ENCODE measurements around the gene CAVIN1. TPM values are rescaled to one million over a fixed set of nuclear protein-coding genes. Genes with fewer than 3 reads are reported as not detected.
"Not testable (repeated sequence)": the region's sequence is repeated elsewhere in the genome, so short reads cannot be mapped to it uniquely, and the experiment has no call there.

CAVIN1 gene
- total RNA-seq, 1 experiment from 2014 or later: 135 TPM

GRCh38 chr17:42378959-42379594 lies 44.0 kb downstream of the CAVIN1 start:
- no peak for DNase-seq (ENCODE audit: low read depth)

- DNase-seq (ENCODE audit: low read depth): no peak
Measured at GRCh38 chr17:42378359-42378958, 44.6 kb downstream of the CAVIN1 start.

DNA sequence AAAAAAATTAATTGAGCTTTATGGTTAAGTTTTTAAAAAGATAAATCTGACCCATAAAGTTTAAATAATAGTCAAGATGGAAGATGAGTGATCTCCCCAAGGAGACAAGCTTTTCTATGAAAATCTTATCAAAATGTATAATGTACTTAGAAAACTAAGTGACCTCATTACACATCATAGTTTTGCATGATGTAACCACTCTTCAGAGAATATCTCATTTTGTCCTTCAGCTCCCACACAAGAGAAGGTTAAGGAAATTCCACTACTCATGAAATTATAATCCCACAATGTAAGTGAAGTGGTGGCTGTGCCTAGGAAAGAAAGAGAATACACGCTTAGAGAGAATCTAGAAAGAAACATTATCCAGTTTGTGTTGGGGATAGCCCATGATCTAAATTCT lies 49.2 kb downstream of the CAVIN1 start:
- DNase-seq (ENCODE audit: low read depth): no peak

- no peak for DNase-seq (ENCODE audit: low read depth)
Measured at GRCh38 chr17:42372142-42372541, 50.9 kb downstream of the CAVIN1 start.

GRCh38 chr17:42368797-42369561 lies 54.1 kb downstream of the CAVIN1 start:
- not testable (repeated sequence) for DNase-seq (ENCODE audit: low read depth)

GRCh38 chr17:42368310-42368709 lies 54.7 kb downstream of the CAVIN1 start:
- not testable (repeated sequence) for DNase-seq (ENCODE audit: low read depth)

- not testable (repeated sequence) for DNase-seq (ENCODE audit: low read depth)
Measured at GRCh38 chr17:42366176-42367023, 56.7 kb downstream of the CAVIN1 start.

- peak; percentile 86 for DNase-seq (ENCODE audit: low read depth)
Measured at GRCh38 chr17:42365136-42365535, 57.9 kb downstream of the CAVIN1 start.

DNA sequence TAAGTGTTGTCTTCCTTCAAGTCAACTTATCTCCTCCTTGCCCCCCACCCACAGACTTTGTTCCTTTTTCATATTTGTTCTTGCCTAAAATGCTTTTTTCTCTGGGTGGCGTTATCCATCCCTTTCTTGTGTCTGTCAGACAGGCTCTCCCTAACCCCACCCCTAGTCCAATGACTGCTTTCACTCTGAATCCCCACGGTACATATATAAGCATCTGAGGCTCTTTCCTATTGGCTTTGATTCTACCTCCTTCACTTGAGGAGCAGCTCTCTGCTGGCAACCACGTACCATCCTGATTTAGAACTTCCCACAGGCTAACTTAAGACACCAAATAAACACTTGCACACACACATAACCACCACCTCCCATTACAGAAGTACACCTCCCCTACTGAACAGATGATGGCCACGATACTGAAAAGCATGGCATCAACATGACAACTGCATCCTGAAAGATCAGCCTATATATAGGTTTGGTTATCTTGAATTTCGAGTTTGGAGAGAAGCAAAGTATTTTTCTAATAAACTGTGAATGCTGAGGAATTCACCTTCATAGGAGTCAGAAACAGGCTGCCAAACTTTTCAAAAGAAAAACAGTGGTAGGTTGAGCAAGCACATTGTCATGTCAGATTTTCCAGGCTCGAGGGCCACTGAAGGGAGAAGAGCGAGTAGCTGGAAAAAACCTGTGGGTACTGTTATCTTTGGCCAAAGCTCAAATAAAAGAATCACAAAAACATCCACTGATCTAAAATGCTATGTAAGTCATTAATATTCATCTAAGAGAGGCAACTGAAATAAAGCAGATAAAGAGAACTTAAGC lies 59.1 kb downstream of the CAVIN1 start:
- peak; percentile 11 for DNase-seq (ENCODE audit: low read depth)

GRCh38 chr17:42363231-42363630 lies 59.8 kb downstream of the CAVIN1 start:
- no peak for DNase-seq (ENCODE audit: low read depth)

DNA sequence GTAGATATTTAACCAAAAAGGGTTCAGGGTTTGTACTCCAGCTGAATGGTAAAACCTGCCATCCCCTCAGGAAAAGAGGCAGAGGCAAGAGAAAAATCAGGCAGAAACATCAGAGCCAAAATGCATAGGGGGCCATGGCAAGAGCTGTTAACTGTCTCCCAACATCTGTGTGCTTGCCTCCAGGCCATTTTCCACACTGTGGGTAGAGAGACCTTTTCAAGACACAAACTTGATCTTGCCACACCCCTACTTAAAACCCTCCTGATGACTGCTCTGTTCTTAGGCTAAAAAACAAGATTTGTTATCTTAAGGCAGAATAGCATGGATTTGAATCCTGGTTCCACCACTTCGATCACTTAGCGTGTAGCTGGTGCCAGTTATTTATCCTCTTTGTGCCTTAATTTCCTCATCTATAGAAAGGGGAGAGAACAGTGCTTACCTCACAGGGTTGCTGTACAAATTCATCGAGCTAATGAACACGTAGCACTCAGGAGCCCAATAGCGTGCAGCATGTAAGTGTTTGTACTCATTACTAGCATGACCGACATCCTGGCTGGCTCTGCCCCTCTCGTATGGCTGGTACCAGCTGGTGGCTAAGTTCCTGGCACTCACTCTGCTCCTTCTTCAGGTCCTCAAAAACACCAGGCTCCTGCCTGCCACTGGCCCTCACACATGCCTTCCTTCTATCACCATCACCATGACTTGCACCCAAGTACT lies 60.7 kb downstream of the CAVIN1 start:
- peak; percentile 84 for DNase-seq (ENCODE audit: low read depth)

GRCh38 chr17:42361781-42362186 lies 61.3 kb downstream of the CAVIN1 start:
- DNase-seq (ENCODE audit: low read depth): peak; percentile 41

DNA sequence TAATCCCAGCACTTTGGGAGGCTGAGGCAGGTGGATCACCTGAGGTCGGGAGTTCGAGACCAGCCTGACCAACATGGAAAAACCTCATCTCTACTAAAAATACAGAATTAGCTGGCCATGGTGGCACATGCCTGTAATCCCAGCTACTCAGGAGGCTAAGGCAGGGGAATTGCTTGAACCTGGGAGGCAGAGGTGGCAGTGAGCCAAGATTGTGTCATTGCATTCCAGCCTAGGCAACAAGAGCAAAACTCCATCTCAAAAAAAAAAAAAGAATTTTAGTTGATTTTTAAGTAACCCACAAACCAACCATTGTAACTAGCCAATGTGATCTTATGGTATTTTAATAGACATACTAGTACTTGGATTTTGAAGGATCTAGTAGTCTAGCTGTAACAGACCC lies 62.7 kb downstream of the CAVIN1 start:
- peak; percentile 9 for DNase-seq (ENCODE audit: low read depth)

- DNase-seq (ENCODE audit: low read depth): no peak
Measured at GRCh38 chr17:42359133-42359532, 63.9 kb downstream of the CAVIN1 start.

DNA sequence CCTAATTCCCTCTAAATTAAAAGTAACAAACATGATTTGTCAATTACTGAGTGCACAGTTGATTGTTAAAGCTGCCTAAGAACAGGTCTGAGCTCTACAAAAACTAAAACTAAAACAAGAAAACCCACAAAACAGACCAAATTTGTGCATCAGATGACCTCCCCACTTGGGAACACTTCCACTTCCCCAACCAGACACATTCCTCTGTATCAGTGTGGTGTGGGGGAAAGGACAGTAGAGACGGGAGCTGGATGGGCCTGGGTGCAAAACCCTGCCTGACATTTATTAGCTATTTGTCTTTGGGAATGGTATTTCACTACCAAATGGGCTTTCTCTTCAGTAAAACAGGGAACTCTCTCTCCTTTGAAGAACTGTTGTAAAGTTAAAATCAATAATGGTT lies 64.6 kb downstream of the CAVIN1 start:
- DNase-seq (ENCODE audit: low read depth): no peak

DNA sequence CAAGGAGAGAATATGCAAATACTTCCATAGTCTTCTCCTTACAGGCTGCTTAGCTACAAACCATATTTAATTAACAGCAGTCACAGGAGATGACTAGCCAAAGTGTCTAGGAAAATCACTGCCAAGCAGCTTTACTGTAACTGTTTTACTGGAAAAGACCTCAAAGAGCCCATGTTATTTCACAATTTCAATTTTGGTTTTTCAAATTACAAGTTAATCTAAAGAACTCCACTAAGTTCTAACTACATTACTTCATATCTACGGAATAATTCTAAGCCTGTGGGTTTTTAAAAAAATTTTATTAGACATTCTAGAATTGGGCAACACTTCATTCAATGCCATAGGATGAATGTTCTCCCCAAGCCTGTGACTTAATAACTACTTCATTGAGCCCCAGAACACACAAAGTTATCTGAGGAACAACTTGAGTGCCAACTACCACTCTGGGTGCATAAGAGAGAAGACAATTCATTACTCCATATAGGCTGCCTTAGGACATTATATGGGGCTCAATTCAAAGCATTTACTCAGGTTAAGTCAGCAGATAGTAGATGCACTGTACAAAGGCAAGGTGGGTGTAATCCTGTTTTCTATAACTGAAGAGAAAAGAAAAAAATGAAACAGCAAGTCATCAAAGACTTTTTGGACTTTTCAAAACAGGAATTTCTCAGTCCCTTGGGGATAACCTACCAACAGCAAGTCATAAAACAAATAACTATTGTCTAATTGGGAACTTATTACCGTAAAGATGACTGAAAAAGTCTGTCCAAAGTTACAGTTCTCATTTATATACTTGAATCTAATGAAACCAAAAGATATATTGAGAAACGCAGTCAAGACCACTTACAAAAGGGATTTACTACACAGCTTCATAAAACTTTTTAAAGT lies 67.9 kb downstream of the CAVIN1 start:
- no peak for DNase-seq (ENCODE audit: low read depth)
